A673 (cell line): ENCODE data around the gene RIMKLB. TPM values are rescaled to one million over a fixed set of nuclear protein-coding genes. Genes with fewer than 3 reads are reported as not detected.

Experiments
- BruUV-seq: library from RNA; stranded (reverse); fragments of 400-500 nt; replicated peaks from 2 replicates; lab custom pipeline; 2021; lab: Mats Ljungman, UMichigan
- CTCF ChIA-PET: fragments of 300-600 bp; sonication (Branson Sonifier 250); formaldehyde crosslinking; loops from one replicate; lab custom pipeline; 2022; ENCODE audit warnings: antibody characterized with exemption; lab: Charles Lee
- POLR2A ChIA-PET: fragments of 300-600 bp; sonication (Branson Sonifier 250); formaldehyde crosslinking; loops from one replicate; lab custom pipeline; 2022; ENCODE audit warnings: antibody characterized with exemption; ENCODE audit not compliant: low non-redundant PET; lab: Charles Lee
- DNase-seq: peaks from one replicate; pipeline ENCODE4 v3.0.0-alpha.2; 2015; ENCODE audit warnings: low spot score
- H3K27ac ChIP-seq: fragments of 200-600 bp; sonication (generic); 2 replicates; pipeline ENCODE4 v1.5.1; 2016; ENCODE audit warnings: mixed run types, low read depth, mild to moderate bottlenecking, mixed read lengths, antibody characterized with exemption, low read length; ENCODE audit not compliant: poor library complexity, severe bottlenecking
- H3K27me3 ChIP-seq: fragments of 200-600 bp; sonication (generic); replicated peaks from 2 replicates; pipeline ENCODE4 v1.6.1; 2017; ENCODE audit warnings: mixed run types, low read depth, mild to moderate bottlenecking, mixed read lengths, antibody characterized with exemption, low read length; ENCODE audit not compliant: insufficient read depth, poor library complexity
- H3K36me3 ChIP-seq: fragments of 200-600 bp; sonication (generic); 2 replicates; pipeline ENCODE4 v1.6.1; 2016; ENCODE audit warnings: mixed run types, mild to moderate bottlenecking, mixed read lengths, antibody characterized with exemption, low read length; ENCODE audit not compliant: insufficient read depth, poor library complexity, severe bottlenecking
- H3K4me1 ChIP-seq: fragments of 200-600 bp; sonication (generic); 2 replicates; pipeline ENCODE4 v1.6.1; 2017; ENCODE audit warnings: mixed run types, mild to moderate bottlenecking, mixed read lengths, antibody characterized with exemption, low read length; ENCODE audit not compliant: insufficient read depth, poor library complexity, severe bottlenecking
- H3K4me3 ChIP-seq: fragments of 200-600 bp; sonication (generic); 2 replicates; pipeline ENCODE4 v1.5.1; 2016; ENCODE audit warnings: low read depth, mixed run types, mild to moderate bottlenecking, mixed read lengths, low read length; ENCODE audit not compliant: poor library complexity, severe bottlenecking
- H3K9me3 ChIP-seq: fragments of 200-600 bp; sonication (generic); 2 replicates; pipeline ENCODE4 v1.6.1; 2016; ENCODE audit warnings: mixed run types, low read depth, mild to moderate bottlenecking, mixed read lengths, antibody characterized with exemption, low read length; ENCODE audit not compliant: poor library complexity, severe bottlenecking
- CTCF ChIP-seq: fragments of 300-800, 200-600 bp; sonication (generic); conservative IDR thresholded peaks from 2 replicates; pipeline ENCODE4 v1.5.1; 2017; ENCODE audit warnings: low read depth, mild to moderate bottlenecking, antibody characterized with exemption, low read length, moderate library complexity, mixed read lengths
- EZH2 ChIP-seq: fragments of 200-600 bp; sonication (generic); IDR thresholded peaks from 2 replicates; pipeline ENCODE4 v1.6.1; 2017; ENCODE audit warnings: borderline replicate concordance, low read depth, mild to moderate bottlenecking, mixed read lengths, antibody characterized with exemption, low read length; ENCODE audit not compliant: poor library complexity, severe bottlenecking
- intact Hi-C: fragments of 100-400 bp; cut with micrococcal nuclease; formaldehyde crosslinking; loops from one replicate; pipeline ENCODE4 v1.10.0; 2022; ENCODE audit not compliant: unreplicated experiment
- total RNA-seq: library from RNA; stranded (reverse); gene quantifications from 2 replicates; pipeline ENCODE4 v1.2.3, GENCODE V29; 2021

RIMKLB gene
- total RNA-seq, 1 experiment from 2014 or later, result 21.9 TPM

GRCh38 chr12:8831116-8831515, 133.3 kb downstream of the RIMKLB start:
- BruUV-seq, result no TSS peak

DNA sequence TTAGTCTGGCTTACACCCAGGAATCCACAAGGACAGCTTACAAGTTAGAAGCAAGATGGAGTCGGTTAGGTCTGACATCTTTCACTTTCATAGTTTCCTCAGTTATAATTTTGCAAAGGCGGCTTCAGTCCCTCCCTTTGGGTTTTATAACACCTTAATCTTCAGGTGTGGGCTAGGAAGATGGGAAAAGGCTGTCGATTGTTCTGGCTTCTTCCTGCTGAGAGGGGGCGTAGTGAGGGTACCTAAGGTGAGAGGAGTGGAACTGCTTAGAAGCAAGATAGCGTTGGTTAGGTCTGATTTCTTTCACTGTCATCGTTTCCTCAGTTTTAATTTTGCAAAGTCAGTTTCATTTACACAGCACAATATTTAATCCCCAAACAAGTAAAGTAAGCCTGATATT, 134.7 kb downstream of the RIMKLB start:
- Histone ChIP-seq H3K4me1 (no peaks in the 10 kb centered on the region), H3K4me3 (no peak overlapping the region), H3K36me3 (no peaks in the 10 kb centered on the region), H3K27ac (no peak overlapping the region), H3K27me3 (no peaks in the 10 kb centered on the region), H3K9me3 (no peaks in the 10 kb centered on the region)
- BruUV-seq, result no TSS peak
- TF ChIP-seq CTCF (no peak), EZH2 (no peak)
- DNase-seq, result no peak
- intact Hi-C loops, result no loop called here
- CTCF ChIA-PET, result no interaction called here
- POLR2A ChIA-PET, result no interaction called here

More at GRCh38 chr12:8831116-8831515, 133.3 kb downstream of the RIMKLB start:
- Histone ChIP-seq H3K36me3 (no peaks in the 10 kb centered on the region), H3K4me3 (no peak overlapping the region), H3K4me1 (no peaks in the 10 kb centered on the region), H3K27me3 (no peaks in the 10 kb centered on the region), H3K9me3 (no peaks in the 10 kb centered on the region), H3K27ac (no peak overlapping the region)
- no peak for DNase-seq
- intact Hi-C loops, result no loop called here
- TF ChIP-seq CTCF (no peak), EZH2 (no peak)
- POLR2A ChIA-PET, result no interaction called here
- CTCF ChIA-PET, result no interaction called here

Other genes with a start within 250 kb of the RIMKLB start
- not detected in 2 replicates for gene CLEC6A, start 242.0 kb upstream of the RIMKLB start, total RNA-seq
- gene CLEC4D, start 184.5 kb upstream of the RIMKLB start, total RNA-seq, result not detected in 2 replicates
- gene CLEC4E, start 157.1 kb upstream of the RIMKLB start, total RNA-seq, result not detected in 2 replicates
- gene AICDA, start 85.1 kb upstream of the RIMKLB start, total RNA-seq, result not detected in 2 replicates
- gene MFAP5, start 35.2 kb upstream of the RIMKLB start, total RNA-seq, result 0.52 and 1.7 TPM in 2 replicates
- gene A2ML1, start 124.6 kb downstream of the RIMKLB start, total RNA-seq, result 2.3 and 3.3 TPM in 2 replicates
- 40.3 and 51.2 TPM in 2 replicates for gene PHC1, start 216.5 kb downstream of the RIMKLB start, total RNA-seq